ENCODE measurements around the gene XAGE1A. TPM values are rescaled to one million over a fixed set of nuclear protein-coding genes. Genes with fewer than 3 reads are reported as not detected.
"Not testable (repeated sequence)": the region's sequence is repeated elsewhere in the genome, so short reads cannot be mapped to it uniquely, and the experiment has no call there.

The XAGE1A gene
- total and polyA plus RNA-seq, 2 donors (not counting 1 experiment from before 2014, with no cell fraction given) = not detected

DNA sequence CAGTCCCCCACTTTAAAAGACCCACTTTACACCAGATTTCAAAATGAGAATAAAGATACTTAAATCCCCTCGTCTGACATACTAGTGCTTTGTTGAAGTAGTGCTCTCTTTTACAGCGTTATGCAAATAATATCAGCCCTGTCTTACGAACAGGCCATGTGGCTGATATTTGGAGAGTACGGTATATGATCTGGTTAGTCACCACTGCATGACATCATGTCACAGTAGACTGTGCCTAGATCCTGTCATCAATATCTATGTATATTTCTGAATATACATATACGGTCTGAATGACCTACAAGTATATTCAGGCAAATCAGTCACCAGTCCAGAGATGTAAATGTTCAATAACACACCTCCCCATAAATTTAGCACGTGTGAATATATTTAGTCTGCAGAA lies 46.7 kb downstream of the XAGE1A start:
- H3K4me2 ChIP-seq (replicated peaks; ENCODE audit: low read depth, low read length, poor library complexity, severe bottlenecking) = no peak overlapping the region
- no peaks in the 10 kb centered on the region for H3K36me3 ChIP-seq (replicated peaks in 1 of 2; ENCODE audit: control extremely low read depth in 1 of 2, control insufficient read depth in 1 of 2, extremely low read depth in 1 of 2, insufficient read depth in 2 of 2, low read length in 1 of 2)
- no peak for DNase-seq
- H3K27me3 ChIP-seq (replicated peaks in 1 of 4; ENCODE audit: control extremely low read depth in 1 of 4, control insufficient read depth in 3 of 4, insufficient read depth in 4 of 4, low read length in 3 of 4) = no peaks in the 10 kb centered on the region
- ChIA-PET POLR2A (no interaction called here), CTCF (no interaction called here)
- H3K9me3 Mint-ChIP-seq (ENCODE audit: insufficient read depth) = no peaks in the 10 kb centered on the region
- no peak overlapping the region for H3K27ac Mint-ChIP-seq
- intact Hi-C loops (cut with micrococcal nuclease) = no loop called here
- no CpG with 5 or more reads among the region's 6 CpGs for WGBS (ENCODE audit: insufficient coverage)
- no peak overlapping the region for H3K4me3 Mint-ChIP-seq
- H3K4me1 Mint-ChIP-seq = no peaks in the 10 kb centered on the region
- H3K79me2 ChIP-seq (ENCODE audit: control insufficient read depth, insufficient read depth, low read length) = no peaks in the 10 kb centered on the region
- TF ChIP-seq EZH2 (IDR thresholded peaks at IDR 0.05; ENCODE audit: borderline replicate concordance, insufficient read depth, low read depth, low read length, poor library complexity, severe bottlenecking) = no peak
- TF ChIP-seq, protein P1, sequence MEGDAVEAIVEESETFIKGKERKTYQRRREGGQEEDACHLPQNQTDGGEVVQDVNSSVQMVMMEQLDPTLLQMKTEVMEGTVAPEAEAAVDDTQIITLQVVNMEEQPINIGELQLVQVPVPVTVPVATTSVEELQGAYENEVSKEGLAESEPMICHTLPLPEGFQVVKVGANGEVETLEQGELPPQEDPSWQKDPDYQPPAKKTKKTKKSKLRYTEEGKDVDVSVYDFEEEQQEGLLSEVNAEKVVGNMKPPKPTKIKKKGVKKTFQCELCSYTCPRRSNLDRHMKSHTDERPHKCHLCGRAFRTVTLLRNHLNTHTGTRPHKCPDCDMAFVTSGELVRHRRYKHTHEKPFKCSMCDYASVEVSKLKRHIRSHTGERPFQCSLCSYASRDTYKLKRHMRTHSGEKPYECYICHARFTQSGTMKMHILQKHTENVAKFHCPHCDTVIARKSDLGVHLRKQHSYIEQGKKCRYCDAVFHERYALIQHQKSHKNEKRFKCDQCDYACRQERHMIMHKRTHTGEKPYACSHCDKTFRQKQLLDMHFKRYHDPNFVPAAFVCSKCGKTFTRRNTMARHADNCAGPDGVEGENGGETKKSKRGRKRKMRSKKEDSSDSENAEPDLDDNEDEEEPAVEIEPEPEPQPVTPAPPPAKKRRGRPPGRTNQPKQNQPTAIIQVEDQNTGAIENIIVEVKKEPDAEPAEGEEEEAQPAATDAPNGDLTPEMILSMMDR (IDR thresholded peaks at IDR 0.05) = no peak
- no peaks in the 10 kb centered on the region for H3K4me1 ChIP-seq (ENCODE audit: control insufficient read depth in 2 of 2, insufficient read depth in 2 of 2, low read length in 2 of 2)
- no peak overlapping the region for H3K4me3 ChIP-seq (ENCODE audit: control extremely low read depth in 1 of 5, extremely low read depth in 1 of 5, insufficient read depth in 1 of 5, low read depth in 2 of 5, low read length in 4 of 5)
- no peak overlapping the region for H3K27ac ChIP-seq (ENCODE audit: low read length in 2 of 2)
- H3K9ac ChIP-seq (ENCODE audit: low read length) = no peak overlapping the region
- no peaks in the 10 kb centered on the region for H3K27me3 Mint-ChIP-seq
- no peaks in the 10 kb centered on the region for H4K20me1 ChIP-seq (ENCODE audit: control insufficient read depth, insufficient read depth, low read length, poor library complexity, severe bottlenecking)
- H3K9me3 ChIP-seq (ENCODE audit: control extremely low read depth in 1 of 3, control insufficient read depth in 2 of 3, insufficient read depth in 1 of 3, low read length in 2 of 3) = no peaks in the 10 kb centered on the region
- no peak for ATAC-seq (ENCODE audit: low read depth)
- no peak overlapping the region for H2AFZ ChIP-seq (ENCODE audit: insufficient read depth, low read depth, low read length, poor library complexity, severe bottlenecking)

DNA sequence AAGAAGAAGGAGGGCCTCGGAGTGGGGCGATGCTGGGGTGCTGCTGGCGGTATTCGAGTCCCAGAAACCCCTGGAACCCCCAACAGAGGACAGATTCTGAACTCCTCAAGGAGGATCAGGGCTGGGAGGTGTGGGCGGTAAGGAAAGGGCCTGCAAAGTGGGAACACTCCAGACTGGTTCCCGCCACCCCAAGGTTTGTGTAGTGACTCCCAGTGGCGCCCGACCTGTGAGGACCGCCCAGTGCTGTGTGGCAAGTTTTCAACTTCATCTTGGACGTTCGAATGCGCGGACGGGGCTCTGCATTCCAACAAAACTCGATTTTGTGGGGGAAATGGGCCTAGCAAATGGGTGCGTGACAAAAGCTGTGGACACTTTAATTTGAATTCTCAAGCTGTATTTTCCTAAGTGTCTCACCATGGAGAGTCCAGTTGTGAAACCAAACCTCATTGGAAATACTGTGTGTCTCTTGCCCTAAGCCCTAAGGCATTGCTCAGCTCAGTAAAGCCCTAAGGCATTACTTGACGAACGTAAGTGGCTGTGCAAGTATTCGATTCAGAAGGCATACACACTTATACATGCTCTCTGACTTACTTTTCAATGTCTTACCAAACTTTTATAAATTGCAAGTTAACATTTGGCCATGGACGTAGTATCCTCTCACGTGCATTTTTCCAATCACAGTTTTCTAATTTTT lies 48.7 kb downstream of the XAGE1A start:
- H3K36me3 ChIP-seq (replicated peaks in 1 of 2; ENCODE audit: control extremely low read depth in 1 of 2, control insufficient read depth in 1 of 2, extremely low read depth in 1 of 2, insufficient read depth in 2 of 2, low read length in 1 of 2) = no peaks in the 10 kb centered on the region
- no peaks in the 10 kb centered on the region for H3K27me3 ChIP-seq (replicated peaks in 1 of 4; ENCODE audit: control extremely low read depth in 1 of 4, control insufficient read depth in 3 of 4, insufficient read depth in 4 of 4, low read length in 3 of 4)
- no peaks in the 10 kb centered on the region for H3K79me2 ChIP-seq (ENCODE audit: control insufficient read depth, insufficient read depth, low read length)
- Mint-ChIP-seq H3K4me1 (no peaks in the 10 kb centered on the region), H3K27me3 (no peaks in the 10 kb centered on the region), H3K4me3 (no peak overlapping the region), H3K27ac (no peak overlapping the region), H3K9me3 (ENCODE audit: insufficient read depth) (no peaks in the 10 kb centered on the region)
- H2AFZ ChIP-seq (ENCODE audit: insufficient read depth, low read depth, low read length, poor library complexity, severe bottlenecking) = no peak overlapping the region
- DNase-seq = no peak
- H3K4me2 ChIP-seq (replicated peaks; ENCODE audit: low read depth, low read length, poor library complexity, severe bottlenecking) = no peak overlapping the region
- WGBS (ENCODE audit: insufficient coverage) = 98% methylated on average over 8 of the region's 21 CpGs
- H3K9ac ChIP-seq (ENCODE audit: low read length) = no peak overlapping the region
- ChIA-PET POLR2A (no interaction called here), CTCF (no interaction called here)
- no peak for TF ChIP-seq EZH2 (IDR thresholded peaks at IDR 0.05; ENCODE audit: borderline replicate concordance, insufficient read depth, low read depth, low read length, poor library complexity, severe bottlenecking)
- TF ChIP-seq, protein P1 (IDR thresholded peaks at IDR 0.05) = no peak
- no peaks in the 10 kb centered on the region for H4K20me1 ChIP-seq (ENCODE audit: control insufficient read depth, insufficient read depth, low read length, poor library complexity, severe bottlenecking)
- intact Hi-C loops (cut with micrococcal nuclease) = no loop called here
- H3K4me1 ChIP-seq (ENCODE audit: control insufficient read depth in 2 of 2, insufficient read depth in 2 of 2, low read length in 2 of 2) = no peaks in the 10 kb centered on the region
- H3K27ac ChIP-seq (ENCODE audit: low read length in 2 of 2) = no peak overlapping the region
- no peak overlapping the region for H3K4me3 ChIP-seq (ENCODE audit: control extremely low read depth in 1 of 5, extremely low read depth in 1 of 5, insufficient read depth in 1 of 5, low read depth in 2 of 5, low read length in 4 of 5)
- ATAC-seq (ENCODE audit: low read depth) = no peak
- H3K9me3 ChIP-seq (ENCODE audit: control extremely low read depth in 1 of 3, control insufficient read depth in 2 of 3, insufficient read depth in 1 of 3, low read length in 2 of 3) = no peaks in the 10 kb centered on the region

DNA sequence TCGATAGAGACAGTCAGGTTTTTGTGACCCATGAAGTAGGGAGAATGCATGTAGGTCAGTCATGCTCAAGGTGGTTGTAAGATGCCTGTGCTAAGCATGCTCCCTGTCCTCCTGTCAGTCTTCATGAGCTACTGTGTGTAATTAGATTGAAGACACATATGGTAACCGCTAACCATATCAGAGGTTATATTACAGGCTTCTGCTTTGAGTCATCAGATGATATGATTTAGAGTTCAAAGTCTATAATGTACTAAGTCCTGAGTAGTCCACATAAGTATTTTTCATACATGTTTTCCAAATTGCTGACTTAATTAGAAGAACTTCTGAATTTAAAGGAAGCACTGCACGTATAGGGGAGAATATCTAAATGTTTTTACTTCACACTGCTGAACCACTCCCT lies 53.2 kb downstream of the XAGE1A start:
- H3K27ac ChIP-seq (ENCODE audit: low read length in 2 of 2); H4K20me1 ChIP-seq (ENCODE audit: control insufficient read depth, insufficient read depth, low read length, poor library complexity, severe bottlenecking); H3K4me1 ChIP-seq (ENCODE audit: control insufficient read depth in 2 of 2, insufficient read depth in 2 of 2, low read length in 2 of 2); DNase-seq; H3K4me1 Mint-ChIP-seq; H3K27ac Mint-ChIP-seq; ATAC-seq (ENCODE audit: low read depth); H3K36me3 ChIP-seq (replicated peaks in 1 of 2; ENCODE audit: control extremely low read depth in 1 of 2, control insufficient read depth in 1 of 2, extremely low read depth in 1 of 2, insufficient read depth in 2 of 2, low read length in 1 of 2); H3K4me3 Mint-ChIP-seq; CTCF ChIA-PET; H3K4me3 ChIP-seq (ENCODE audit: control extremely low read depth in 1 of 5, extremely low read depth in 1 of 5, insufficient read depth in 1 of 5, low read depth in 2 of 5, low read length in 4 of 5); H3K27me3 ChIP-seq (replicated peaks in 1 of 4; ENCODE audit: control extremely low read depth in 1 of 4, control insufficient read depth in 3 of 4, insufficient read depth in 4 of 4, low read length in 3 of 4); H3K4me2 ChIP-seq (replicated peaks; ENCODE audit: low read depth, low read length, poor library complexity, severe bottlenecking); H3K27me3 Mint-ChIP-seq; POLR2A ChIA-PET; H3K79me2 ChIP-seq (ENCODE audit: control insufficient read depth, insufficient read depth, low read length); H3K9me3 Mint-ChIP-seq (ENCODE audit: insufficient read depth); intact Hi-C loops (cut with micrococcal nuclease); H2AFZ ChIP-seq (ENCODE audit: insufficient read depth, low read depth, low read length, poor library complexity, severe bottlenecking); H3K9ac ChIP-seq (ENCODE audit: low read length); H3K9me3 ChIP-seq (ENCODE audit: control extremely low read depth in 1 of 3, control insufficient read depth in 2 of 3, insufficient read depth in 1 of 3, low read length in 2 of 3): not testable (repeated sequence)
- no CpG with 5 or more reads among the region's 3 CpGs for WGBS (ENCODE audit: insufficient coverage)
